Renal pelvis (tissue), 12 donors: Measurements from ENCODE around the gene MVP. TPM values are rescaled to one million over a fixed set of nuclear protein-coding genes. Genes with fewer than 3 reads are reported as not detected.
A peak's percentile ranks its signal among the peaks of the same experiment; 100 is the strongest.
"Not testable (repeated sequence)": the region's sequence is repeated elsewhere in the genome, so short reads cannot be mapped to it uniquely, and the experiment has no call there.

ENCODE experiments used
- DNase-seq: peaks from one replicate; pipeline ENCODE4 v3.0.0-alpha.2; 2013
- long read RNA-seq, 16 experiments: transcript quantifications; one replicate each; lab custom pipeline, GENCODE V29; 2026
- polyA plus RNA-seq, 3 donors: library from polyadenylated mRNA; unstranded; fragments of 120-200 nt; gene quantifications; one replicate each; pipeline ENCODE4 v1.2.1, GENCODE V29; 2013; ENCODE audit not compliant: insufficient read length in 3 of 3

Gene MVP
- 10 to 100 TPM; 16.1 to 24.7 (median 24.2) TPM for polyA plus RNA-seq
- long read RNA-seq, donor 1 = 0 reads
- long read RNA-seq, donor 2, partial matches to known transcripts = 231 of 294 reads
- long read RNA-seq, donor 2, other reads (novel, unspliced or antisense) = 62 of 294 reads
- long read RNA-seq, donor 3, partial matches to known transcripts = 0 of 3 reads
- long read RNA-seq, donor 3, other reads (novel, unspliced or antisense) = 0 of 3 reads
- long read RNA-seq, donor 4, partial matches to known transcripts = 0 of 6 reads
- long read RNA-seq, donor 4, other reads (novel, unspliced or antisense) = 0 of 6 reads
- long read RNA-seq, donor 5, partial matches to known transcripts = 0 of 1 reads
- long read RNA-seq, donor 5, other reads (novel, unspliced or antisense) = 0 of 1 reads
- long read RNA-seq, donor 6 = 0 reads
- long read RNA-seq, donor 7, partial matches to known transcripts = 0 of 4 reads
- long read RNA-seq, donor 7, other reads (novel, unspliced or antisense) = 0 of 4 reads
- long read RNA-seq, donor 8 = 0 reads
- long read RNA-seq, donor 9, partial matches to known transcripts = 212 of 214 reads
- long read RNA-seq, donor 9, other reads (novel, unspliced or antisense) = 0 of 214 reads
- long read RNA-seq, donor 10, partial matches to known transcripts = 211 of 213 reads
- long read RNA-seq, donor 10, other reads (novel, unspliced or antisense) = 0 of 213 reads
- long read RNA-seq, donor 11 = 0 reads
- long read RNA-seq, donor 12, partial matches to known transcripts = 0 of 6 reads
- long read RNA-seq, donor 12, other reads (novel, unspliced or antisense) = 0 of 6 reads
- long read RNA-seq, donor 13, partial matches to known transcripts = 0 of 1 reads
- long read RNA-seq, donor 13, other reads (novel, unspliced or antisense) = 0 of 1 reads
- long read RNA-seq, donor 14 = 0 reads
- long read RNA-seq, donor 15 = 0 reads
- long read RNA-seq, donor 16, partial matches to known transcripts = 223 of 225 reads
- long read RNA-seq, donor 16, other reads (novel, unspliced or antisense) = 0 of 225 reads

DNA sequence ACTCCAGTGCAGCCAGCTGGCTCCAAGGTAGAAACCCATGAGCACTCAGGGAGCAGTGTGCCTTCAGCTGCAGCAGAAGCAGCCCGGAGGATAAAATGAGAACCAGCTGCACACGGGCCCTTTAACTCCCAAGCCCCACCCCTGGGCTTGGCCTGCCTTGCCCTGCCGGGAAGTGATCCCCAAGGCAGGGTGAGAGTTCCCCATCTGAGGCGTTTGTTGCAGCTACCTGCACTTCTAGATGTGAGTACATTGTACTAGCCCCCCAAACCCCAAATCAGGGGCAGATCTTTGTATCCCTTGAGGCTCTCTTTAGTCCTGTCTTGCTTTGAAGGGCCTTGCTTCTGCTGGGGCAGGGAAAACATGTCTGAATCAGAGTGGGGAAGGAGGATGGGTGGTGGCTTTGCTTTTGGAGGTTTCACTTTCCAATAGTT is at the start of gene MVP:
MVP (plus strand) TSS at position 192 of the 431 bp plus-strand sequence. CDS start 10,088 bp downstream, outside the sequence.
- no peak for DNase-seq

GRCh38 chr16:29772330-29772729 is 47.9 kb upstream of the MVP start:
- DNase-seq = not testable (repeated sequence)

GRCh38 chr16:29774730-29775129 is 45.5 kb upstream of the MVP start:
- no peak for DNase-seq

DNA sequence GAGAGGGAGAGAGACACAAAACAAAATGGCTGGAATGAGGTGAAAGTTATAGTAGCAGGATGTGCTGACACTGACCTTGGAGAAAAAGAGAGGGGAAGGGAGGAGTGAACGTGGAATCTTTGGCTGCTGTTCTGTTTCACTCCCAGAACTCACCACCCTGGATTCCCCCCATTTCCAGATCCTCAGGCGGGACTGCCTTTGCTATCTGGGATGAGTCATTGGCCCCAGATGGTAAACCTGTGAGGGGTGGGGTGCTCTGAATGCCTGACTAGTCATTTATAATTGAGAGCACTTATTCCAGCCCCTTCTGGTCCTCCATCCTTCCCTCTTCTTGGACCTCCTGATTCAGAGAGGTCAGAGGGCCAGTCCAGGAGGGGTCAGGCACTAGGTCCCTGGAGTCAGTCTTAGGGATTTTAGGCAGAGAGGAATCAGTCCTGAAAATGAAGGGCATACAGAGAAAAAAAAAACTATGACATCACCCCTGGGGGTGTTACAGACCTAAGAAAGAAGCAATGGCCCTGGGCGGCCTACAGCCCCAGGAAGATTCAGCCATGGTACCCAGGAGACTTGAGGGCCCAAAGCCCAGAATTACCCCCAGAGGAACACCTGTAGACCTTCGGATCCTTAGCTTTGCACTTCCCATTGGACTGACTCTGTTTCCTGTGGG is 44.4 kb upstream of the MVP start:
- no peak for DNase-seq

DNA sequence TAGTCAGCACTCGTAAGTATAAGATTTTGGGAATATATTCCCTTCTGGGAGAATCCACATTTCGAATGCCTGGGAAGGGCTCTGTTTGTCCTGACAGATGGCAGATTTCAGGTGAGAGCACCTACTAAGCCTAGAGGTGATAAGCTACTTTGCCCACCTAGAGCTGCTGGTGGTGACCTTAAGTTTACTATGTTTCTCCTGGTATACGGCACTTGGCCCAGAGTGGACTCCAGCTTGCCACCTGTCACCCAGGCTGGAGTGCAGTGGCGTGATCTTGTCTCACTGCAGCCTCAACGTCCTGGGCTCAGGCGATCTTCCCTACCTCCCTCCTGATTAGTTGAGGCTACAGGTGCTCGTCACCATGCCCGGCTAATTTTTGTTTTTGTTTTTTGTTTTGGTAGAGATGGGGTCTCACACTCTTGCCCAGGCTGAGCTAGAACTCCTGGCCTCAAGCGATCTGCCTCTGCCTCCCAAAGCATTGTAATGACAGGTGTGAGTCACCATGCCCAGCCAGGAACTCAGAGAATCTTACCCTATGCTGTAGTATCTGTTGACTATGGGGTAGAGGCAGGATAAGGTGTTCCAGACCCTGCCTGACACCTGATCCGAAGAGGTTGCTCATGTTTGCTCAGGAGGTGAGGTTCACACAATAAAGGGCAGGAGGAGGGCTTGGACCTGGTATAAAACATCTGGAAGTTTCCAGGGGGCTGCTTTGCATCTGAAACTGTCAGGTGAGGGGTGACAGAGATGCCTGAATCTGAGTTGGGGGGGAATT is 42.5 kb upstream of the MVP start, which contains the start of gene ZG16:
ZG16 (plus strand) TSS at position 681 of the 775 bp plus-strand sequence. CDS start 1,011 bp downstream, outside the sequence.
- DNase-seq = no peak

DNA sequence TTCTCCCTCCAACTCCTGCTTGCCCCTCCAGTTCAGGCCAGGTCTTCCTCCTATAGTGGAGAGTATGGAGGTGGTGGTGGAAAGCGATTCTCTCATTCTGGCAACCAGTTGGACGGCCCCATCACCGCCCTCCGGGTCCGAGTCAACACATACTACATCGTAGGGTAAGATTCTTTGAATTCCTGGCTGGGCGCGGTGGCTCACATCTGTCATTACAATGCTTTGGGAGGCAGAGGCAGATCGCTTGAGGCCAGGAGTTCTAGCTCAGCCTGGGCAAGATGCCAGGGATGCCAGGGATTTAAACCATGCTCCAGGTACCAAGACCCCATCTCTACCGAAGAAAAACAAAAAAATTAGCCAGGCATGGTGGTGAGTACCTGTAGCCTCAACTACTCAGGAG is 40.8 kb upstream of the MVP start:
- DNase-seq = no peak

GRCh38 chr16:29783094-29783953 is 36.9 kb upstream of the MVP start:
- not testable (repeated sequence) for DNase-seq

- DNase-seq = no peak
Observed at GRCh38 chr16:29784157-29784556, 36.1 kb upstream of the MVP start.

- DNase-seq = peak; percentile 55
Observed at GRCh38 chr16:29784901-29785500, 35.3 kb upstream of the MVP start.

DNA sequence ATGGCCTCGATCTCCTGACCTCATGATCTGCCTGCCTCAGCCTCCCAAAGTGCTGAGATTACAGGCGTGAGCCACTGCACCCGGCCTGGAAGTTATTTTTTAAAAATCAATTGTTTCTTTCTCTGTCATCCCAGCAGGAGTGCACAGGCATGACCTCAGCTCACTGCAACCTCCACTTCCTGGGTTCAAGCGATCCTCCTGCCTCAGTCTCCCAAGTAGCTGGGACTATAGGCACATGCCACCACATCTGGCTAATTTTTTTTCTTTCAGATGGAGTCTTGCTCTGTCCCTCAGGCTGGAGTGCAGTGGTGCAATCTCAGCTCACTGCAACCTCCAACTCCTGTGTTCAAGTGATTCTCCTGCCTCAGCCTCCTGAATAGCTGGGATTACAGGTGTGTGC is 33.1 kb upstream of the MVP start:
- not testable (repeated sequence) for DNase-seq

DNA sequence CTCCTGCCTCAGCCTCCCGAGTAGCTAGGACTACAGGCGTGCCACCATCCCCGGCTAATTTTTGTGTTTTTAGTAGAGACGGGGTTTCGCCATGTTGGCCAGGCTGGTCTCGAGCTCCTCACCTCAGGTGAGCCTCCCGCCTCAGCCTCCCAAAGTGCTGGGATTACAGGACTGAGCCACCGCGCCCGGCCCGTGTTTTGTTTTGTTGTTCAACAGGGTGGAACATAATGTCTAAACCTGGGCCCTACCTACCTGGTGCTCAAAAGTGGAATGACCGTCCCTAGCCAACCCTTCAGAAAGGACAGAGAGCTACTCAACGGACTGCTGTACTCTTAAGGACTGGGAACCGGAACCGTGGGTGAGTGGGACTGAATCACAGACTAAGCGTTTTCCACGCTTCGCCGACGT is 30.5 kb upstream of the MVP start:
- no peak for DNase-seq

DNA sequence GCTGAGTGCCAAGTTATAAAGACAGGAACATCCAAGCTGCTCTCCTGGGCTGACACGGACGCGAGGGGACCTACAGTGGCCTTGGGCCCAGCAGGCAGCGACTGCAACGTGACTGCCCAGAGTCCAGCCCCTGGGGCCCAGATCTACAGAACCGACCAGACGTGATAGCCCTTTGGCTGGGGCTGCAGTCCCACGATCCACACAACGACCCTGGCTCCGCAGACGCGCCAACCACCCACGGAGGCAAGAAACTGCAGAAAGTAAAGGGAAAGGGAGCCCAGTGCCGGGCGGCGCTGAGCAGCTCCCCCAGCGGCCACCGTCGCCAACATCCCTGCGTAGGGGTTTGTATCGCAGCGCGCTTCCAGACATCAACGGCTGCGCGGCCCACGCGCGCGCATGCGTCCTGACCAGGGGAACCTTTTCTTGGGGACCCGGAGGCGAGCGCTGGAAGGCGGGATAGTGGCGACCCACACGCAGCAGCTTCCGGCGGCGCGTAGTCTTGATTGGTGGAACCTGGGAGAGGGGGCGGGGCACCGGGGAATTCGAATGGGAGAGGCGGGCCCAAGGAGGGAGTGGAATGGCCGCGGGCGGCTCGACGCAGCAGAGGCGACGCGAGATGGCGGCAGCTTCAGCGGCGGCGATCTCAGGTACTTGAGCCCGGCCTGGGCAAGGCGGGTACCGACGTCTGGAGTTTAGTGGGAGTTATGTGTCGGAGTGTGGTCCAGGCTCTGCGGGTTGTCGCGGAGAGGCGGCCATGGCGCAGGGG is 29.9 kb upstream of the MVP start, which contains the start of gene KIF22:
KIF22 (plus strand) TSS at position 569 of the 766 bp plus-strand sequence; CDS start at position 578, 9 bp downstream.
- peak; percentile 99 for DNase-seq

DNA sequence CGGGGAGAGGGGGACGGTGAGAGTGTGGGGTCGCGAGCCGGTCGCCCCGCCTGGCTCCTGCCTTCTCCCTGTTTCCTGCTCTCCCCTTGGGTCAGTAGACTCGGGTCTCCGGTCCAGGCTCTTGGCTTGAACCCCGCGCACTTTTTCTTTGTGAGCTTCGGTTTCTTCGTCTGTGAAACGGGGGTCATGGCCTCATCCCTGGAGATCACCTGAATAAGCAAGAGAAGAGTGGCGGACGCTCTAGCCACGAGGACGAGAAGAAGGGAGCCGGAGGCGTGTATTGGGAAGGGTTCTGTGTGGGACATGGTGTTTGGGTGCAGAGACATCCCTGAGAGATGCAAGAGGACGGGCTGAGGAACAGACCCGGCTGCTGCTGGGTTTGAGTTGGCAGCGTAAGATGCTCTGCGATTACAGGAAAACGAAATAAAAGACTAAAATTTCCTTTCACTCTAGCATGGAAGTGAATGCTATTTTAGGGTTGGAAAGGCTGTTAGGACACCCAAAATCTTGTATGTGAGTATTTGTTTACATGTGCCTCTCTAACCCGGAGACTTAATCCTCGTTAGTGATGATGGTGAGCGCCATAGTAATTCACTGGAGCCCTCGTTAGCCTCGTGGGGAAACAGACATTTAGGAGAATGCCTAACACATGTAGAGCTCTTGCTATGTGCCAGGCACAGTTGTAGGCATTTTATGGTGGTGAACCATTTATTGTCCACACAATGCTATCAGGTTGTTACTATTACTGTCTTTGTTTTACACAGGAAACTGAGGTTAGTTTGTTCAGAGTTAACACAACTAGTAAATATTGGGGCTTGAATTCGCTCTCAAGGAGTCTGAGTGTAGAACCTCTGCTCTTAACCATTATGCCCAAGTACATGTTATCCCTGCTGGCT is 29.1 kb upstream of the MVP start:
- DNase-seq = no peak

GRCh38 chr16:29791845-29792807 is 28.1 kb upstream of the MVP start:
- no peak for DNase-seq

DNA sequence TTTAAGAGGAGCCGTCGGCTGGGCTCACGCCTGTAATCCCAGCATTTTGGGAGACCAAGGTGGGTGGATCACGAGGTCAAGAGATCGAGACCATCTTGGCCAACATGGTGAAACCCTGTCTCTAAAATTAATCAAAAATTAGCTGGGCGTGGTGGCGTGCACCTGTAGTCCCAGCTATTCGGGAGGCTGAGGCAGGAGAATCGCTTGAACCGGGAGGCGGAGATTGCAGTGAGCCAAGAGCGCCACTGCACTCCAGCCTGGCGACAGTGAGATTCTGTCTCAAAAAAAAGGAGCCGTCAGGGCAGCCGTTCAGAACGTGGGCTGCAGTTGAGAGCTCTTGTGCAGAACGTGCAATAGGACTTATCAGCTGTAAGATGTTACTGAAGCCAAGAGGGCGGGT is 27.1 kb upstream of the MVP start:
- DNase-seq = not testable (repeated sequence)

GRCh38 chr16:29794231-29794710 is 26.0 kb upstream of the MVP start:
- no peak for DNase-seq
